ENCODE results near the gene SNX9.
"Not testable (repeated sequence)": the region's sequence is repeated elsewhere in the genome, so short reads cannot be mapped to it uniquely, and the experiment has no call there.

SNX9 gene

DNA sequence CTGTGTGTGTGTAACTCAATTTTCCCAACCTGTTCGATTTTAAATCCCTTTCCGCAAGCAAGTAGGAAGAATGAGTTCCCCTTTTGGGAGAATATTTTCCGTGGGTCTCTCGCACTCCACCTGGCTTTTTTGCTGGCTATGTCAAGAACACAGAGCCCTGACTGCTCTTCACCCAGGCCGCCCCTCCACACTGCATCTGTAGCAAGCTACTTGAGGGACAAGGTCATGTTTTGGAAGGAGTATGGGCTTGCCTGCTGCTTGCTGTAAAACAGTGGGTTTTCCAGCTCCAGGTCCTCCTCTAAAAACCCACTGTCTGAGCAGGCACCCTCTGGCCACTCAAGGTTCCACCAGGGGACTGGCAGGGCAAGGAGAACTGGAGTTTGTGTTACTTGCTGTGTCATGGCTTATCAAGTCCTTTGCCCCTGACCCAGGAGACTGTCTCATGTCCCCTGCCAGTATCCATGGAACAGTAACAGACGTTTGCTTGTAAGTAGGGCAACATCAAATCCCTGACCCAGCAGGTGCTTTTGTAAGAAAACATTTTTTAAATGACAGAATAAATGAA, 123.1 kb downstream of the SNX9 start:
- DNase-seq (ENCODE audit: low spot score in 2 of 2) (no peak), ATAC-seq (no peak)
- H3K9me3 Mint-ChIP-seq, result peaks cover 7% of the 10 kb centered on the region
- peak overlapping the region; percentile 10 for H3K4me3 Mint-ChIP-seq
- peak overlapping the region; percentile 10 for H3K27ac Mint-ChIP-seq
- peaks cover 36% of the 10 kb centered on the region for H3K4me1 Mint-ChIP-seq
- peaks cover 94% of the 10 kb centered on the region for H3K36me3 Mint-ChIP-seq

DNA sequence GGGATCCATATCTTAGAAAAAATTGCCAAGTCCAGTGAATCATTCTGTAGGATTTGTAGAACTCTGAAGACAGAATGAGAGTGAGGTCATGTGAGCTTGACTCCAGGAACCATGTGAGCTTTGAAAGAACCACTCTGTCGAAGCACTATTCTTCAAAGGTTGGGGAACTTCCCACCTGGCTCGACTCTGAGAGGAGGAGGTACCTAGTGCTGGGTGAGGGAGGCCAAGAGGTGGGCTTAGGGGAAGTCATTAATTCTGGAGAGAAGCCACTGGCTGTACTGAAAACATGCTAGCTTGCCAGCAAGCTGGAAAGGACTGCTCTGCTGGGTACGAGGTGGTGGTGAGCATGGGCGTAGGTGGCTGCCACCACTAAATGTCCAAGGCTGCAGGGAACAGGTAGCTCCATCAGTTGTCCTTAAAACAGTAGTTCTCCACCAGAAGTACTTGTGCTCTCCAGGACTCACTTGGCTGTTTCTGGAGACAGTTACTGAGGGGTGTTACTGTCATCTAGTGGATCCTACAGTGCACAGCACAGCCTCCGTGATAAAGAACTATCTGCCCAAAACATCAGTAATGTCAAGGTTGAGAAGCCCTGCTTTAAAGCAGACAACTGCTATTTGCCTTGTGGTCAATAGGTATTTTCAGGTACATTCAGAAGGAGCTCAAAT, 124.0 kb downstream of the SNX9 start:
- ATAC-seq, result no peak
- Mint-ChIP-seq H3K4me3 (no peak overlapping the region), H3K4me1 (peaks cover 36% of the 10 kb centered on the region), H3K9me3 (peaks cover 7% of the 10 kb centered on the region), H3K36me3 (peaks cover 88% of the 10 kb centered on the region), H3K27ac (peak overlapping the region; percentile 10)
- no peak for DNase-seq (ENCODE audit: low spot score in 2 of 2)

DNA sequence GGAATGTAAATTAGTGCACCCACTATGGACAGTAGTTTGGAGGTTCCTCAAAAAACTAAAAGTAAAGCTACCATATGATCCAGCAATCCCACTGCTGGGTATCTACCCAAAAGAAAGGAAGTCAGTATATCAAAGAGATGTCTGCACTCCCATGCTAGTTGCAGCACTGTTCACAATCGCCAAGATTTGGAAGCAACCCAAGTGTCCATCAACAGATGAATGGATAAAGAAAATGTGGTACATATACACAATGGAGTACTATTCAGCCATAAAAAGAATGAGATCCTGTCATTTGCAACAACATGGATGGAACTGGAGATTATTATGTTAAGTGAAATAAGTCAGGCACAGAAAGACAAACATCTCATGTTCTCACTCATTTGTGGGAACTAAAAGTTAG, 127.9 kb downstream of the SNX9 start:
- peaks cover 49% of the 10 kb centered on the region for H3K36me3 Mint-ChIP-seq
- not testable (repeated sequence) for DNase-seq (ENCODE audit: low spot score in 2 of 2); ATAC-seq; H3K27ac Mint-ChIP-seq; H3K4me3 Mint-ChIP-seq; H3K9me3 Mint-ChIP-seq; H3K4me1 Mint-ChIP-seq

DNA sequence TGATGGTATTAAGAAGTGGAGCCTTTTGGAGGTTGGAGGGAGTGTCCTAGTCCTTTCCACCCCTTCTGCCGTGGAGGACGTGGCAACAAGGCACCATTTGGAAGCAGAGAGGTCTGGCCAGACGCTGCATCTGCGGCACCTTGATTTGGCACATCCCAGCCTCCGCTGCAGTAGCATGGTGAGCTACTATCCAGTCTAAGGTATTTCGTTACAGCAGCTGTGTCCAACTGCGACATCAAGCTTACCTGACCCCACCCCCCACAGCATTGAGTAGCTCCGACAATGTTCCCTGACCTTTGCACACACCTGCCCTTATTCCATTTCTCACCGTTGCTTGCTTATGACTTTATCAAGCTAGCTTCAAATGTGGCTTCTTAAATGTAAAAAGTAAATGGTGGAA, 128.8 kb downstream of the SNX9 start:
- H3K27ac Mint-ChIP-seq, result peak overlapping the region; percentile 18
- DNase-seq (ENCODE audit: low spot score in 2 of 2), result no peak
- no peak overlapping the region for H3K4me3 Mint-ChIP-seq
- peaks cover 3% of the 10 kb centered on the region for H3K4me1 Mint-ChIP-seq
- peak; percentile 17 for ATAC-seq
- peaks cover 7% of the 10 kb centered on the region for H3K9me3 Mint-ChIP-seq
- H3K36me3 Mint-ChIP-seq, result peaks cover 40% of the 10 kb centered on the region

DNA sequence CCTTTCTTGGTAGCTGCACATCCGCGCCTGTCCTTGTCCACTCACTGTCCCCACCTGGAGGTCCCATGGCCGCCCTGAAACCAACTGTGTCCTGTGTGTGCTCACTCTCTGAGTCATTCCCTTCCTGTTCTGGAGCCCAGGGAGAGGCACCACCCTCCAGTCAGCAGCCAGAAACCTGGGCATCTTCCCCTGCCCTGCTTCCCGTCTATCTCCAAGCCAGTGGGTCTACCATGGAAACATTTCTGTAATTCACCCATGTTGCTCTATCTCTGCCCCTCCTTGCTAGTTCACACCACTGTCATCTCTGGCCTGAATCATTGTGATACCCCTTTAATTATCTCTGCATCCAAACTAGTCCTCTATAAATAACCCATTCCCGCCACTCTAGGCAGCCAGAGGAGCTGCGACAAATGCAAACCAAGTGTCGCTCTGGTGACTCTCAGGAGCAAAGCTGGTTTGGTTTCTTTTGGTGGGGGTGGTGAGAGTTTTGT, 129.9 kb downstream of the SNX9 start:
- Mint-ChIP-seq H3K4me3 (no peak overlapping the region), H3K27ac (peak overlapping the region; percentile 18)

DNA sequence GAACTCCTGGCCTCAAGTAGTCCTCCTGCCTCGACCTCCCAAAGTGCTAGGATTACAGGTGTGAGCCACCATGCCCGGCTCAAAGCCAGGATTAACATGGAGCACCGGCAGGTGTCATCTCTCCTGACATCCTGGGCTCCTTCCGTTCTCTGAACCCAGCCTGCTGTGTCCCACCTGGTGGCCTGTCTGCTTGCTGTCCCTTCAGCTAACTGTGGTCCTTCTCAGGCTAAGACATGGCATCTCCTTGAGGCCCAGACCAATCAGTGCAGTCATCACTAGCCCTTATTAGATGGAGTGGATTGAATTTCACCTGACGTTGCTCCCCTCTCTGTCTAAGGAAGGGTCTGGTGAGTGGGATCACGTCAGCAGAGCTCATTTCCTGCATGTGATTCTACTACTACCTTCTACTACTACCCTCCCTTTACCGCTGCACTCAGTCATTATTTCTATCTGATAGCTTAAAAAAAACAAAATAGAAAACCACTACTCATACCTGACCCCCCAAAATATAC, 130.6 kb downstream of the SNX9 start:
- Mint-ChIP-seq H3K4me1 (no peaks in the 10 kb centered on the region), H3K4me3 (no peak overlapping the region), H3K9me3 (peaks cover 9% of the 10 kb centered on the region), H3K27ac (no peak overlapping the region), H3K36me3 (peaks cover 22% of the 10 kb centered on the region)
- no peak for DNase-seq (ENCODE audit: low spot score in 2 of 2)
- no peak for ATAC-seq

More for the DNA sequence above, 129.9 kb downstream of the SNX9 start:
- H3K4me1 Mint-ChIP-seq, result no peaks in the 10 kb centered on the region
- peaks cover 7% of the 10 kb centered on the region for H3K9me3 Mint-ChIP-seq
- DNase-seq (ENCODE audit: low spot score in 2 of 2), result no peak
- H3K36me3 Mint-ChIP-seq, result peaks cover 29% of the 10 kb centered on the region
- ATAC-seq, result peak; percentile 31

DNA sequence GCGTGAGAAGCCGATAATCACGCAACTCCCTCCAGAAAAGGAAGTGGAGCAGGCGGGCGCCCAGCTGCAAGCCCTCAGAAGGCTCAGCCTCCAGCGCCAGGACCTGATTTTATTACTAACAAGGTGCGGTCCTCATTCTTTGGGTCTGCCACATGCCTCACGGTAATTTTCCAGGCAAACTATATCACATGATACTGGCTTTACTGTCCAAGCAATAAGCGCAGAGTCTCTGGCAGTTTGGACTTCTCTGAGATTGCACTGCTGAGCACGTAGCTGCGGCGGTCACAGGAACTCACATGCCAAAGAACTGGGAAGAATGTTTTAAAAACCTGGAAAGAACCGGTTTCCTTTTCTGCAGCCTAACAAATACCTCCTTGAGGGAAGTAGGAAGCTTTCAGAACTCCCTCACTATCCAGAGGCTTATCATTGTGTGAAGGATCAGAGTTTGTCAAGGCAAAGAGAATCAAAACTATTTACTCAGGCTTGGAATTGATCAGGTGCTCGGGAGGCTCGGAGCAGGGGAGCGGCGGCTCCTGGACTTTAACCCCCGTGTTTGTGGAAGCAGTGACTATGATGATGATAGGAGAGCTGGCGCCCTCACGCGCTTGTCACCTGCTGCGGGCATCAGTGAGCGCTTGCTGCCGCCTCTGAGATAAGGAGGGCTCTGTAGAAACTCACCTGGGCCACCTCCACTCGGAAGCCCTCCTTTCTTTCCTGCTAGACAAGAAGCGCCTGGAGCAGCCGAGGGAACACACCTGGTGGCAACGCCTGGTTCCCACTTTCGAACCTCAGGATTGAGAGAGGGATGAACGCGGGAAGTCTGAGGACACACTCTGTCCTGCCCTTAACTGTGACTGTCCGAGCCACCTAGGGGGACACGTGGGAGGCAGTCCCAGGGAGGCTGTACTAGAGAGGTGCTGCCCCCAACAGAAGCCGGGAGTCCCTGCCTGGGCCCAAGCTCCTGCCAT, 131.4 kb downstream of the SNX9 start:
- DNase-seq (ENCODE audit: low spot score in 2 of 2) (no peak), ATAC-seq (no peak)
- H3K9me3 Mint-ChIP-seq, result peaks cover 12% of the 10 kb centered on the region
- H3K36me3 Mint-ChIP-seq, result peaks cover 14% of the 10 kb centered on the region
- H3K27ac Mint-ChIP-seq, result no peak overlapping the region
- no peaks in the 10 kb centered on the region for H3K4me1 Mint-ChIP-seq
- no peak overlapping the region for H3K4me3 Mint-ChIP-seq

DNA sequence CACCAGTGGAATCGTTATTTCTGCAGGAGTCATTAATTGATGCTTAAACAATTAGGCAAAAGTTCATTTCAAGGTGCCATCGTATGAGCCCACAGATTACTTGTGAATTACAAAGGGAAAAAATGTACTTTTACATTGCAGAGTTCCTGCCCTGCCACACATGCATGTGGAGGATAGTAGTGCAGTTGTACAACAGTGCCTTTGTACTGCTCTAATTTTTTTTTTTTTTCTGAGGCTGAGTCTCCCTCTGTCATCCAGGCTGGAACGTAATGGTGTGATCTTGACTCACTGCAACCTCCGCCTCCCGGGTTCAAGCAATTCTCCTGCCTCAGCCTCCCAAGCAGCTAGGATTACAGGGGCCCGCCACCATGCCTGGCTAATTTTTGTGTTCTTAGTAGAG, 132.6 kb downstream of the SNX9 start:
- DNase-seq (ENCODE audit: low spot score in 2 of 2), result no peak
- H3K27ac Mint-ChIP-seq, result no peak overlapping the region
- H3K4me1 Mint-ChIP-seq, result no peaks in the 10 kb centered on the region
- H3K4me3 Mint-ChIP-seq, result no peak overlapping the region
- H3K36me3 Mint-ChIP-seq, result peaks cover 12% of the 10 kb centered on the region
- H3K9me3 Mint-ChIP-seq, result peaks cover 13% of the 10 kb centered on the region
- ATAC-seq, result no peak

DNA sequence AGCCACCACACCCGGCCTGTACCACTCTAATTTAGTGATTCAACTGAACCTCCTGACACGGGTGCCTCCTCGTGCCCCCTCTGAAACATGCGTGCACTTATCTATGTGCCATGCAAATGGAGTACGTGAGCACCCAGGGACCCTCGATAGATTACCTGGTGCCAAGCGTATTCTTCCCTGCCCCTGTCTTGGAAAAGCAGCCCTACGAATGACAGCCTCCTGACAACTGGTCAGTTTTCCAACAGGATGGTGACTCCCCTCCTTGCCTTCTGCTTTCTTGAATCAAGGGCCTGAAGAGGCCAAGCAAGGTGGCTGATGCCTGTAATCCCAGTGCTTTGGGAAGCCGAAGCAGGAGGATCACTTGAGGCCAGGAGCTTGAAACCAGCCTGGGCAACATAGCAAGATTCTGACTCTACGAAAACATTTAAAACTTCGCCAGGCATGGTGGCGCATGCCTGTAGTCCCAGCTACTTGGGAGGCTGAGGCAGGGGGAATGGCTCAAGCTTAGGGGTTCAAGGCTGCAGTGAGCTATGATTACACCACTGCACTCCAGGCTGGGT, 133.2 kb downstream of the SNX9 start:
- no peak for DNase-seq (ENCODE audit: low spot score in 2 of 2)
- no peaks in the 10 kb centered on the region for H3K4me1 Mint-ChIP-seq
- ATAC-seq, result no peak
- no peak overlapping the region for H3K27ac Mint-ChIP-seq
- no peak overlapping the region for H3K4me3 Mint-ChIP-seq
- peaks cover 7% of the 10 kb centered on the region for H3K36me3 Mint-ChIP-seq
- peaks cover 13% of the 10 kb centered on the region for H3K9me3 Mint-ChIP-seq

DNA sequence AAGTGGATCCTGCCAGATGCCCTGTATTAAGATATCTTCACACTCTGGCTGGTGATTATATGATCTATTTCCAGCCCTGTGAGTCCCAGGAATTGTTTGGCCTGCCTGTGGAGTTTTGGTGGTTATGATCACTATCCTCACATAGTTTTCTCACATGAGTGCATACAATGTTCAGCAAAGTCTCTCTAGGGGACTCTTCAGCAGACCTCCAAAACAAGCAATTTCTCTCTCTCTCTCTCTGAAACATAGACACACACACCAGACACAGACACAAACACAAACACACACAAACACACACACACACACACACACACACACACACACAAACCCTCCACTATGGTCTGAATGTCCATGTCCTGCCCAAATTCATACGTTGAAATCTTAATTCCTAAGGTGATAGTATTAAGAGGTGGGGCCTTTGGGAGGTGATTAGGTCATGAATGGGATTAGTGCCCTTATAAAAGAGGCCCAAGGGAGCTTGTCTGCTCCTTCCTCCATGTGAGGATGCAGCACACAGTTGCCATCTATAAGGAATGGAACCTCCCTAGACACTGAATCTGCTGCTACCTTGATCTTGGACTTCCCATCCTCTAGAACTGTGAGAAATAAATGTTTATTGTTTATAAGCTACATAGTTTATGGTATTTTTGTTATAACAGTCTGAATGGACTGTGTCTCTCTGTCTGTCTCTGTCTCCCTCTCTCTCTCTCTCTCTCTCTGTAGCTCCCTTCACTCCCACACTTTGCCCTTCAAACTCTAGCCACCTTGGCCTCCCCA, 136.6 kb downstream of the SNX9 start:
- ATAC-seq, result no peak
- Mint-ChIP-seq H3K9me3 (peaks cover 13% of the 10 kb centered on the region), H3K36me3 (peaks cover 5% of the 10 kb centered on the region), H3K27ac (no peak overlapping the region), H3K4me3 (no peak overlapping the region), H3K4me1 (peaks cover 9% of the 10 kb centered on the region)
- no peak for DNase-seq (ENCODE audit: low spot score in 2 of 2)

DNA sequence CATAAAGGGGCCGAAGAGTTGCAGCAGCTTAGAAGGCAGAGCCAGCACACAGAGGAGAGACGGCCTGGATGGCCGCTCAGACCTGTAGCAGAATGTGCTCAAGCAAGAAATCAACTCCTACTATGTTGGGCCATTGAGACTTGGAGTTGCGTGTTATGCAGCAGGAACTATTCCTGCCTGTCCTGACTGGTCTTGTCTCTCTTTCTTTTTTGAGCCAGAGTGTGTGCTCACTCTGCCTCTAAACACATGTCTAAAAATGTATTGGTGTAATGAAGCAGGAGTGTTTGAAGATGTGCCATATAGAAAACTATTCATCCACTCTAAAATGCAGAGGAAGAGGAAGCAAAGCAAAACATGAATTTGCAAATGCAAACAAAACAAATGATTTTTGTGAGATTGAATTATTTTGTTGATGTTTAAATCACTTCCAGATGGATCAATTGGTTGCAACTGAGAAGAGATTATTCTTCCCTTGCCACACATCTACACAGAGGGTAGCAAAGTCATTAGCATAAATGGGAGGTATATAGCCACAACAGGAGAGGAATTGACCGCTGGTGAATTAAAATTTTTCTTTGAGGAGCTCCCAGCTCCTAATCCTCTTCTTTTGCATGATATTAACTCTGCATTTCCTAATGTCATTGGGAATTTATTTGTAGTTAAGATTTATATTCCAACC, 138.2 kb downstream of the SNX9 start:
- peaks cover 13% of the 10 kb centered on the region for H3K9me3 Mint-ChIP-seq
- H3K4me1 Mint-ChIP-seq, result peaks cover 9% of the 10 kb centered on the region
- no peak overlapping the region for H3K4me3 Mint-ChIP-seq
- ATAC-seq (no peak), DNase-seq (ENCODE audit: low spot score in 2 of 2) (no peak)
- H3K36me3 Mint-ChIP-seq, result peaks cover 5% of the 10 kb centered on the region
- no peak overlapping the region for H3K27ac Mint-ChIP-seq

DNA sequence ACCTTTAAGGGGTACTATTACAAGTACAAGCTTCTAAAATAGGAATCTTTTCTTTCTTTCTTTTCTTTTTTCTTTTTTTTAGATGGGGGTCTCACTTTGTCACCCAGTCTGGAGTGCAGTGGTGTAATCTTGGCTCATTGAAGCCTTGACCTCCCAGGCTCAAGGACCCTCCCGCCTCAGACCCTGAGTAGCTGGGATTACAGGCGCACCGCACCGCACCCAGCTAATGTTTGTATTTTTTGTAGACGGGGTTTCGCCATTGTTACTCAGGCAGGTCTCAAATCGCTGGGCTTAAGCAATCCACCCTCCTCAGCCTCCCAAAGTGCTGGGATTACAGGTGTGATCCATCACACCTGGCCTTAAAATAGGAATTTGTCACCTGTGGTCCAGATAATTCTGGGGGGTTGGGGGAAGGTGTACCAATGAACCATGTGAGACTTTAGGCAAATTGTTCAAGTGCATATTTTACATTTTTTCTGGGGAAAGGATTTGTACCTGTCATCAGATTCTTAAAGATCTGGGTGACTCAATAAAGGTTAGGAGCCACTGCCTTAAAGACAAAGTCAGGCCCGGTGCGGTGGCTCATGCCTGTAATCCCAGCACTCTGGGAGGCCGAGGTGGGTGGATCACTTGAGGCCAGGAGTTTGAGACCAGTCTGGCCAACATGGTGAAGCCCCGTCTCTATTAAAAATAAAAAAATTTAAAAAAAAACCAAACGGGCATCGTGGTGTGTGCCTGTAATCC, 139.0 kb downstream of the SNX9 start:
- peaks cover 5% of the 10 kb centered on the region for H3K36me3 Mint-ChIP-seq
- H3K9me3 Mint-ChIP-seq, result peaks cover 13% of the 10 kb centered on the region
- DNase-seq (ENCODE audit: low spot score in 2 of 2) (no peak), ATAC-seq (no peak)
- no peak overlapping the region for H3K4me3 Mint-ChIP-seq
- H3K4me1 Mint-ChIP-seq, result peaks cover 9% of the 10 kb centered on the region
- no peak overlapping the region for H3K27ac Mint-ChIP-seq

DNA sequence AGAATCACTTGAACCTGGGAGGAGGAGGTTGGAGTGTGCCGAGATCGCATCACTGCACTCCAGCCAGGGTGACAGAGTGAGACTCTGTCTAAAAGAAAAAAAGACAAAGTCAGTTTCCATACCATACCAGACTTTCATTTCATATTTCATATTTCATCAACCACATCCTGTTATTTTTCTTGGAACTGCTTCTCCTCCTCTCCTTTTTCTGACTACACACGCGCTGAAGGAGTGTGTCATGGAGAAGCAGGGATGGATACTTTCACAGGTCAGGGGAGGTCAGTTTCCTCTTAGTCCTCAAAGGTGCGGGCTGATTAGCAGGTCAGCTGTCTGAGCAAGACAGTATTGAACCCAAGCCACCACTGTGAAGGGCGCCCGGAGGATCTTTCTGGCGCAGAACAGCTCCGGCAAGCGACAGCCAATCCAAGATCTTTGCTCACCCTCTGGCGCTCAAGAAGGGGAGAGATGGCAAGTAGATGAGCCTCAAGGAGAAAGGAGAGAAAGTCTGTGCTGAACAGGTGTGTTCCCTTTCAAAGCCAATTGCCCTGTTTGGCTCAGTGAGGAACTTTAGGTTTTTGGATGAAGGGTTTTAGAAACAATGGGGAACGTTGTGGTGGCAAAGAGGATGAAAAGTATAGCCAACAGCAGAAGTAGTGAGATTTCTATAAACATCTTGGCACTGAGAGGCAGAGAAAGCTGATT, 139.7 kb downstream of the SNX9 start:
- DNase-seq (ENCODE audit: low spot score in 2 of 2) (no peak), ATAC-seq (peak; percentile 82)
- Mint-ChIP-seq H3K36me3 (peaks cover 5% of the 10 kb centered on the region), H3K4me3 (peak overlapping the region; percentile 4), H3K27ac (no peak overlapping the region), H3K4me1 (peaks cover 9% of the 10 kb centered on the region), H3K9me3 (peaks cover 13% of the 10 kb centered on the region)
